Esophagus muscularis mucosa (tissue), 4 donors: ENCODE measurements around the gene BOLA2B. TPM values are rescaled to one million over a fixed set of nuclear protein-coding genes. Genes with fewer than 3 reads are reported as not detected.
"Not testable (repeated sequence)": the region's sequence is repeated elsewhere in the genome, so short reads cannot be mapped to it uniquely, and the experiment has no call there.

ENCODE experiments used
- DNase-seq: peaks from one replicate; pipeline ENCODE4 v3.0.0-alpha.2; 2017; ENCODE audit errors: extremely low spot score
- H3K27ac ChIP-seq, 4 donors: fragments of 200-600 bp; sonication (generic); replicated peaks in 1 of 4; 1 replicate in 3 of 4; 2 replicates in 1 of 4; pipeline ENCODE4 v1.5.1; 2016 to 2019; ENCODE audit warnings: mild to moderate bottlenecking in 1 of 4
- H3K27me3 ChIP-seq, 4 donors: fragments of 200-600 bp; sonication (generic); one replicate each; pipeline versions ENCODE4 v1.5.1 to v1.6.0; 2016 to 2019
- H3K36me3 ChIP-seq, 4 donors: fragments of 200-600 bp; sonication (generic); one replicate each; pipeline ENCODE4 v1.5.1; 2016 to 2019
- H3K4me1 ChIP-seq, 4 donors: fragments of 200-600 bp; sonication (generic); one replicate each; pipeline ENCODE4 v1.5.1; 2016 to 2019
- H3K4me3 ChIP-seq, 4 donors: fragments of 200-600 bp; sonication (generic); 1 replicate in 2 of 4; 2 replicates in 2 of 4; pipeline ENCODE4 v1.5.1; 2016 to 2019; ENCODE audit warnings: mild to moderate bottlenecking in 4 of 4, moderate library complexity in 1 of 4
- H3K9me3 ChIP-seq, 4 donors: fragments of 200-600 bp; sonication (generic); 1 replicate in 3 of 4; 2 replicates in 1 of 4; pipeline ENCODE4 v1.5.1; 2016 to 2019
- EP300 ChIP-seq: sonication (generic); formaldehyde crosslinking; IDR thresholded peaks from one replicate; pipeline ENCODE4 v1.6.1; 2017; ENCODE audit warnings: antibody characterized with exemption
- POLR2A ChIP-seq: fragments of 450-650 bp; IDR thresholded peaks from one replicate; pipeline ENCODE4 v1.6.1; 2017; ENCODE audit warnings: antibody characterized with exemption, moderate library complexity, mild to moderate bottlenecking, low read depth
- POLR2AphosphoS5 ChIP-seq, 2 donors: sonication (generic); formaldehyde crosslinking; IDR thresholded peaks; one replicate each; pipeline ENCODE4 v1.6.1; 2017; ENCODE audit warnings: antibody characterized with exemption in 2 of 2
- WGBS: methylation state at CpG from one replicate; pipeline ENCODE4 v1.1.5; 2018; 5-methylcytosine and 5-hydroxymethylcytosine counted together
- intact Hi-C: fragments of 100-400 bp; cut with DNase I; formaldehyde crosslinking; loops from one replicate; pipeline ENCODE4 v1.15.1; 2023
- total RNA-seq, 4 donors: library from RNA; depleted of rRNA; stranded (reverse); fragments of >200 nt; gene quantifications; one replicate each; pipeline versions ENCODE4 v1.1.0 to v1.2.1, GENCODE V29; 2016
- TF ChIP-seq, protein P1 (sequence below), 3 experiments: fragments of 200-600 bp in 2 of 3; fragments of 450-650 bp in 1 of 3; sonication (generic) in 2 of 3; IDR thresholded peaks; one replicate each; pipeline ENCODE4 v1.5.1; 2017 to 2019; ENCODE audit warnings: antibody characterized with exemption in 3 of 3, mild to moderate bottlenecking in 2 of 3, moderate library complexity in 1 of 3

Gene BOLA2B
- total RNA-seq, 4 donors from 2014 or later, result 43.4 to 205 (median 116) TPM

DNA sequence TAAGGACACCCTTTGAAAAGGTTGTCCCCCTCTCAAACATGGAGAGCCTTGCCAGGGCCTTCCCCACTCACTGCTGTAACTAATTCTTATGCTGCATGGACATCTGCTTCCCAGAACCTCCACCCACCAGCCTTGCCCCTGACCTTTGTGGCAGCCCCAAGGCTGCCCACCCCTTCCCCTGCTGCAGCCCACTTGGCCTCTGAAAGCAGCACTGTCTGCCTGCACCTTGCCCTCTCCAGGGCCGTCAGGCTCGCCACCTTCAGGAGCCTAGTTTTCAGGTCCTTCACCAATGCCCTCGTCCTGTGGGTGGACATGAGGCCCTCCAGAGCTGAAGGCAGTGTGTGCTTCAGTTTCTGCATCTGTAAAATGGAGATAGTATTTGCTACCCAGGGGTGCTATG, 12.7 kb downstream of the BOLA2B start:
- intact Hi-C loops, result no loop called here
- TF ChIP-seq POLR2A, result no peak
- TF ChIP-seq EP300, result no peak
- TF ChIP-seq, protein P1, sequence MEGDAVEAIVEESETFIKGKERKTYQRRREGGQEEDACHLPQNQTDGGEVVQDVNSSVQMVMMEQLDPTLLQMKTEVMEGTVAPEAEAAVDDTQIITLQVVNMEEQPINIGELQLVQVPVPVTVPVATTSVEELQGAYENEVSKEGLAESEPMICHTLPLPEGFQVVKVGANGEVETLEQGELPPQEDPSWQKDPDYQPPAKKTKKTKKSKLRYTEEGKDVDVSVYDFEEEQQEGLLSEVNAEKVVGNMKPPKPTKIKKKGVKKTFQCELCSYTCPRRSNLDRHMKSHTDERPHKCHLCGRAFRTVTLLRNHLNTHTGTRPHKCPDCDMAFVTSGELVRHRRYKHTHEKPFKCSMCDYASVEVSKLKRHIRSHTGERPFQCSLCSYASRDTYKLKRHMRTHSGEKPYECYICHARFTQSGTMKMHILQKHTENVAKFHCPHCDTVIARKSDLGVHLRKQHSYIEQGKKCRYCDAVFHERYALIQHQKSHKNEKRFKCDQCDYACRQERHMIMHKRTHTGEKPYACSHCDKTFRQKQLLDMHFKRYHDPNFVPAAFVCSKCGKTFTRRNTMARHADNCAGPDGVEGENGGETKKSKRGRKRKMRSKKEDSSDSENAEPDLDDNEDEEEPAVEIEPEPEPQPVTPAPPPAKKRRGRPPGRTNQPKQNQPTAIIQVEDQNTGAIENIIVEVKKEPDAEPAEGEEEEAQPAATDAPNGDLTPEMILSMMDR (IDR thresholded peaks at IDR 0.05), result no peak
- no peak for TF ChIP-seq POLR2AphosphoS5 (IDR thresholded peaks at IDR 0.05)

DNA sequence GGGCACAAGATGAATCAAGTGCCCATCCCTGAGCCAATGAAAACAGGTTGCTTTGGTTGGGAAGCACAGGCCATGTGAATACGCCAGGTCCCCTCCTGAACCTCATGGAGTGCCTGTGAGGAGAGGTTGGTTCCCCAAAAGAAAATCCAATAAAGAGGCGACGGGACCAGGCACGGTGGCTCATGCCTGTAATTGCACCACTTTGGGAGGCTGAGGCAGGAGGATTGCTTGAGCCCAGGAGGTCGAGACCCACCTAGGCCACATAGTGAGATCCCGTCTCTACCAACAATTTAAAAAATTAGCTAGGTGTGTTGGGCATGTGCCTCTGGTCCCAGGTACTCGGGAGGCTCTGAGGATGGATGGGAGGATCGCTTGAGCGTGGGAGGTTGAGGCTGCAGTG, 13.5 kb downstream of the BOLA2B start:
- DNase-seq, result no peak
- Histone ChIP-seq H3K9me3 (no peaks in the 10 kb centered on the region), H3K4me1 (peaks cover 11 to 23% (median 17%) of the 10 kb centered on the region in 4 donors), H3K36me3 (no peaks in the 10 kb centered on the region), H3K27ac (no peak overlapping the region), H3K27me3 (no peaks in the 10 kb centered on the region), H3K4me3 (no peak overlapping the region)
- no peak for TF ChIP-seq POLR2AphosphoS5 (IDR thresholded peaks at IDR 0.05)
- no peak for TF ChIP-seq EP300
- TF ChIP-seq, protein P1 (IDR thresholded peaks at IDR 0.05), result no peak
- TF ChIP-seq POLR2A, result no peak
- intact Hi-C loops, result no loop called here
- 97% methylated on average over 9 of the region's 9 CpGs for WGBS

More for the DNA sequence above, 12.7 kb downstream of the BOLA2B start:
- no peak overlapping the region for H3K4me3 ChIP-seq
- WGBS, result 78% methylated on average over 3 of the region's 3 CpGs
- H3K36me3 ChIP-seq, result no peaks in the 10 kb centered on the region
- H3K4me1 ChIP-seq, result peaks cover 11 to 23% (median 17%) of the 10 kb centered on the region in 4 donors
- no peak for DNase-seq
- H3K27me3 ChIP-seq, result no peaks in the 10 kb centered on the region
- no peak overlapping the region for H3K27ac ChIP-seq
- no peaks in the 10 kb centered on the region for H3K9me3 ChIP-seq

DNA sequence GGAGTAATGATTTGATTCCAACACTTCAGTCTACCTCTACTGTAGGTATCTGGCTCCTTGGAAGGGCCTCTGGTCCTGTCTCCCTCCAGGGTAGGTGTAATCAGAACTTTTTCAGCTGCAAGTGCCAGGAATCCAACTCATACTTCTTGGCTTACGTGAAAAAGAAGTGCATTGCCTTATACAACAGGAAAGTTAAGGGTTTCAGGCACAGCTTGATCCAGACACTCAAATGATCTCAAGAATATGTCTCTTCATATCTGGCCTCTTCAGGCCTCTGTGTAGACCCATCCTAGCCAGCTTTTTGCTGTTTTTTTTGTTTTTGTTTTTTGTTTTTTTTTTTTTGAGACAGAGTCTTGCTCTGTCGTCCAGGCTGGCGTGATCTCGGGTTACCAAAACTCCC, 14.3 kb downstream of the BOLA2B start:
- H3K4me3 ChIP-seq, result no peak overlapping the region
- no peak for TF ChIP-seq POLR2AphosphoS5 (IDR thresholded peaks at IDR 0.05)
- TF ChIP-seq EP300, result no peak
- TF ChIP-seq, protein P1 (IDR thresholded peaks at IDR 0.05), result no peak
- no peak for TF ChIP-seq POLR2A
- no peak overlapping the region for H3K27ac ChIP-seq
- 91% methylated on average over 4 of the region's 4 CpGs for WGBS
- H3K27me3 ChIP-seq, result no peaks in the 10 kb centered on the region
- H3K4me1 ChIP-seq, result peaks cover 9 to 18% (median 15%) of the 10 kb centered on the region in 4 donors
- intact Hi-C loops, result no loop called here
- H3K9me3 ChIP-seq, result no peaks in the 10 kb centered on the region
- H3K36me3 ChIP-seq, result no peaks in the 10 kb centered on the region
- DNase-seq, result no peak

DNA sequence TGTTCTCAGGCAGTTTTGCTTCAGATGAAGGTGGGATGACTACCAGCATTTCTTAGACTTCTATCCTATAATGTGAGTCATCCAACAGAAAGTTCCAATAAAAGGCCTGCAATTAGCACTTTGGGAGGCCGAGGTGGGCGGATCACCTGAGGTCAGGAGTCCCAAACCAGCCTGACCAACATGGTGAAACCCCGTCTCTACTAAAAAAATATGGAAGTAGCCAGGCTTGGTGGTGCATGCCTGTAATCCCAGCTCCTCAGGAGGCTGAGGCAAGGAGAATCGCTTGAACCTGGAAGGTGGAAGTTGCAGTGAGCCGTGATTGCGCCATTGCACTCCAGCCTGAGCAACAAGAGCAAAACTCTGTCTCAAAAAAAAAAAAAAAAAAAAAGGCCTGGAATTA, 16.6 kb downstream of the BOLA2B start:
- H3K4me3 ChIP-seq, H3K9me3 ChIP-seq, H3K4me1 ChIP-seq, H3K36me3 ChIP-seq, intact Hi-C loops, H3K27ac ChIP-seq, DNase-seq, H3K27me3 ChIP-seq: not testable (repeated sequence)
- 84% methylated on average over 6 of the region's 6 CpGs for WGBS

DNA sequence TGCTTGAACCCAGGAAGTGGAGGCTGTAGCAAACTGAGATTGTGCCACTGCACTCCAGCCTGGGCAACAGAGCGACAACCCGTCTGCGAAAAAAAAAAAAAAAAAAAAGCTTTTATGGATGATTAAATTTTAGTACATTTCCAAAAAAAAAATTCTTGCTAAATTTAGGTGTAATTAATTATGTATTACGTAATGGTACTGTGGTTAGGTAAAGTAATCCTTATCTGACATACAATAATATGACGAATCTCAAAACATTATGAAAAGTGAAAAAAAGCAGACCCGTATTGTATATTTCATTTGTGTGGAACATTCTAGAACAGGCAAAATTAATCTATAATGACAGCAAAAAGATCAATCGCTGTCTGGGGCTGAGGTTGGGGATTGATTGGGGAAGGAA, 20.4 kb downstream of the BOLA2B start:
- H3K27me3 ChIP-seq, result no peaks in the 10 kb centered on the region
- no peak overlapping the region for H3K4me3 ChIP-seq
- no peak for DNase-seq
- intact Hi-C loops, result no loop called here
- no peaks in the 10 kb centered on the region for H3K36me3 ChIP-seq
- 77% methylated on average over 7 of the region's 7 CpGs for WGBS
- H3K9me3 ChIP-seq, result no peaks in the 10 kb centered on the region
- H3K27ac ChIP-seq, result no peak overlapping the region
- TF ChIP-seq POLR2A, result no peak
- H3K4me1 ChIP-seq, result no peaks in the 10 kb centered on the region

DNA sequence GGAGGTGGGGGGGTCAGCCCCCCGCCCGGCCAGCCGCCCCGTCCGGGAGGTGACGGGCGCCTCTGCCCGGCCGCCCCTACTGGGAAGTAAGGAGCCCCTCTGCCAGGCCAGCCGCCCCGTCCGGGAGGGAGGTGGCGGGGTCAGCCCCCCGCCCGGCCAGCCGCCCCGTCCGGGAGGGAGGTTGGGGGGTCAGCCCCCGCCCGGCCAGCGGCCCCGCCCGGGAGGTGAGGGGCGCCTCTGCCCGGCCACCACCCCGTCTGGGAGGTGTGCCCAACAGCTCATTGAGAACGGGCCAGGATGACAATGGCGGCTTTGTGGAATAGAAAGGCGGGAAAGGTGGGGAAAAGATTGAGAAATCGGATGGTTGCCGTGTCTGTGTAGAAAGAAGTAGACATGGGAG, 23.3 kb downstream of the BOLA2B start:
- WGBS, result no CpG with 5 or more reads among the region's 31 CpGs
- H3K4me1 ChIP-seq, H3K9me3 ChIP-seq, H3K4me3 ChIP-seq, H3K27ac ChIP-seq, intact Hi-C loops, DNase-seq, H3K36me3 ChIP-seq, H3K27me3 ChIP-seq: not testable (repeated sequence)

DNA sequence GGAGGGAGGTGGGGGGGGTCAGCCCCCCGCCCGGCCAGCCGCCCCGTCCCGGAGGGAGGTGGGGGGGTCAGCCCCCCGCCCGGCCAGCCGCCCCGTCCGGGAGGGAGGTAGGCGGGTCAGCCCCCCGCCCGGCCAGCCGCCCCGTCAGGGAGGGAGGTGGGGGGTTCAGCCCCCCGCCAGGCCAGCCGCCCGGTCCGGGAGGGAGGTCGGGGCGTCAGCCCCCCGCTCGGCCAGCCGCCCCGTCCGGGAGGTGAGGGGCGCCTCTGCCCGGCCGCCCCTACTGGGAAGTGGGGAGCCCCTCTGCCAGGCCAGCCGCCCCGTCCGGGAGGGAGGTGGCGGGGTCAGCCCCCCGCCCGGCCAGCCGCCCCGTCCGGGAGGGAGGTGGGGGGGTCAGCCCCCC, 24.1 kb downstream of the BOLA2B start:
- H3K36me3 ChIP-seq, DNase-seq, H3K9me3 ChIP-seq, intact Hi-C loops, H3K4me1 ChIP-seq, H3K27ac ChIP-seq, H3K4me3 ChIP-seq, H3K27me3 ChIP-seq: not testable (repeated sequence)
- no CpG with 5 or more reads among the region's 38 CpGs for WGBS

DNA sequence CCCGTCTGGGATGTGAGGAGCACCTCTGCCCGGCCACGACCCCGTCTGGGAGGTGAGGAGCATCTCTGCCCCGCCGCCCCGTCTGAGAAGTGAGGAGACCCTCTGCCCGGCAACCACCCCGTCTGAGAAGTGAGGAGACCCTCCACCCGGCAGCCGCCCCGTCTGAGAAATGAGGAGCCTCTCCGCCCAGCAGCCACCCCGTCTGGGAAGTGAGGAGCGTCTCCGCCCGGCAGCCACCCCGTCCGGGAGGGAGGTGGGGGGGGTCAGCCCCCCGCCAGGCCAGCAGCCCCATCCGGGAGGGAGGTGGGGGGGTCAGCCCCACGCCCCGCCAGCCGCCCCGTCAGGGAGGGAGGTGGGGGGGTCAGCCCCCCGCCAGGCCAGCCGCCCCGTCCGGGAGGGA, 24.7 kb downstream of the BOLA2B start:
- DNase-seq, H3K4me3 ChIP-seq, H3K36me3 ChIP-seq, H3K4me1 ChIP-seq, H3K27ac ChIP-seq, H3K9me3 ChIP-seq, H3K27me3 ChIP-seq, intact Hi-C loops: not testable (repeated sequence)
- no CpG with 5 or more reads among the region's 29 CpGs for WGBS
